Vagina (tissue), 2 donors: ENCODE measurements around the gene PAMR1. TPM values are rescaled to one million over a fixed set of nuclear protein-coding genes. Genes with fewer than 3 reads are reported as not detected.

Experiments
- DNase-seq, 2 donors: peaks; one replicate each; pipeline ENCODE4 v3.0.0-alpha.2; 2017; ENCODE audit errors: extremely low spot score in 2 of 2
- H3K27ac ChIP-seq: fragments of 200-600 bp; sonication (generic); one replicate; pipeline ENCODE4 v1.5.1; 2019
- H3K27me3 ChIP-seq: fragments of 200-600 bp; sonication (generic); one replicate; pipeline ENCODE4 v1.5.1; 2019
- H3K36me3 ChIP-seq, 2 donors: fragments of 200-600 bp; sonication (generic); one replicate each; pipeline ENCODE4 v1.5.1; 2017 to 2019
- H3K4me1 ChIP-seq: fragments of 200-600 bp; sonication (generic); one replicate; pipeline ENCODE4 v1.5.1; 2019
- H3K4me3 ChIP-seq, 2 donors: fragments of 200-600 bp; sonication (generic); 1 replicate in 1 of 2; 2 replicates in 1 of 2; pipeline ENCODE4 v1.5.1; 2016 to 2019
- H3K9me3 ChIP-seq: fragments of 200-600 bp; sonication (generic); one replicate; pipeline ENCODE4 v1.5.1; 2019
- CTCF ChIP-seq, 3 experiments: fragments of 450-650 bp in 2 of 3; fragments of 200-600 bp in 1 of 3; sonication (generic) in 1 of 3; IDR thresholded peaks; one replicate each; pipeline ENCODE4 v1.5.1; 2017 to 2019; ENCODE audit warnings: antibody characterized with exemption in 3 of 3, mild to moderate bottlenecking in 2 of 3, moderate library complexity in 2 of 3
- POLR2A ChIP-seq, 2 donors: fragments of 450-650 bp; IDR thresholded peaks; one replicate each; pipeline ENCODE4 v1.6.1; 2017; ENCODE audit warnings: antibody characterized with exemption in 2 of 2, mild to moderate bottlenecking in 2 of 2, moderate library complexity in 2 of 2
- POLR2AphosphoS5 ChIP-seq, 2 donors: sonication (generic); formaldehyde crosslinking; IDR thresholded peaks; one replicate each; pipeline ENCODE4 v1.9.0; 2017; ENCODE audit warnings: antibody characterized with exemption in 2 of 2, mild to moderate bottlenecking in 2 of 2, low read depth in 1 of 2; ENCODE audit not compliant: insufficient read depth in 1 of 2
- intact Hi-C: fragments of 100-400 bp; cut with DNase I; formaldehyde crosslinking; loops from one replicate; pipeline ENCODE4 v1.15.1; 2023
- total RNA-seq: library from RNA; depleted of rRNA; stranded (reverse); fragments of >200 nt; gene quantifications from one replicate; pipeline ENCODE4 v1.2.3, GENCODE V29; 2016

The PAMR1 gene
- total RNA-seq, 1 donor from 2014 or later = 46.7 TPM

GRCh38 chr11:35564245-35564595, 38.8 kb upstream of the PAMR1 start:
- TF ChIP-seq POLR2A (IDR thresholded peaks at IDR 0.05) = no peak
- no peak for TF ChIP-seq POLR2AphosphoS5 (IDR thresholded peaks at IDR 0.05; ENCODE audit: insufficient read depth in 1 of 2, low read depth in 1 of 2)
- TF ChIP-seq CTCF (IDR thresholded peaks at IDR 0.05) = no peak
- no peaks in the 10 kb centered on the region for H3K9me3 ChIP-seq
- no peak overlapping the region for H3K4me3 ChIP-seq
- H3K36me3 ChIP-seq = no peaks in the 10 kb centered on the region
- peak overlapping the region; percentile 12 for H3K27ac ChIP-seq
- intact Hi-C loops = no loop called here
- no peaks in the 10 kb centered on the region for H3K27me3 ChIP-seq
- no peak for DNase-seq
- peaks cover 31% of the 10 kb centered on the region for H3K4me1 ChIP-seq

- H3K9me3 ChIP-seq = no peaks in the 10 kb centered on the region
- H3K4me1 ChIP-seq = peaks cover 36% of the 10 kb centered on the region
- no peak for TF ChIP-seq CTCF (IDR thresholded peaks at IDR 0.05)
- no peak for TF ChIP-seq POLR2A (IDR thresholded peaks at IDR 0.05)
- TF ChIP-seq POLR2AphosphoS5 (IDR thresholded peaks at IDR 0.05; ENCODE audit: insufficient read depth in 1 of 2, low read depth in 1 of 2) = no peak
- no peaks in the 10 kb centered on the region for H3K36me3 ChIP-seq
- intact Hi-C loops = no loop called here
- peak overlapping the region; percentile 12 for H3K27ac ChIP-seq
- no peak overlapping the region for H3K4me3 ChIP-seq
- H3K27me3 ChIP-seq = no peaks in the 10 kb centered on the region
- no peak for DNase-seq
Measured at GRCh38 chr11:35563484-35564244, 38.2 kb upstream of the PAMR1 start.

DNA sequence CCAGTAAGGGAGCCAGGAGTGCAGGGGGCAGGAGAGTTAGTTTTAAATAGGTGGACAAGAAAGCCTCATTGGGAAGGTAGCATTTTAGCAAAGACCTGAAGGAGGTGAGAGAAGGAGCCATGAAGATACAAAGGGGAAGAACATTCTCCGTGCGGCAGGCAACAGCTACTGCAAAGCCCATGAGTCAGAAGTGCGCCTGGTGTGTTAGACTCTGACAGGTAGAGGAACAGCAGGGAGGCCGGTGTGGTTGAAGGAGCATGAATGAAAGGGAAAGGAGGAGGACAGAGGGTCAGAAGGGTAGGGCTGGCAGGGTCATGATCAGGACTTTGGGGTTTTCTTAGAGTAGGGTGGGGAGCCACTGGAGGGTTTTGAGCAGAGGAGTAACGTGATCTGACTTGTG, 34.5 kb upstream of the PAMR1 start:
- no peak for DNase-seq
- H3K27me3 ChIP-seq = no peaks in the 10 kb centered on the region
- H3K9me3 ChIP-seq = no peaks in the 10 kb centered on the region
- no peak overlapping the region for H3K27ac ChIP-seq
- intact Hi-C loops = no loop called here
- TF ChIP-seq CTCF (IDR thresholded peaks at IDR 0.05) = no peak
- no peak for TF ChIP-seq POLR2A (IDR thresholded peaks at IDR 0.05)
- no peak for TF ChIP-seq POLR2AphosphoS5 (IDR thresholded peaks at IDR 0.05; ENCODE audit: insufficient read depth in 1 of 2, low read depth in 1 of 2)
- H3K4me3 ChIP-seq = no peak overlapping the region
- H3K4me1 ChIP-seq = peaks cover 30% of the 10 kb centered on the region
- H3K36me3 ChIP-seq = no peaks in the 10 kb centered on the region

DNA sequence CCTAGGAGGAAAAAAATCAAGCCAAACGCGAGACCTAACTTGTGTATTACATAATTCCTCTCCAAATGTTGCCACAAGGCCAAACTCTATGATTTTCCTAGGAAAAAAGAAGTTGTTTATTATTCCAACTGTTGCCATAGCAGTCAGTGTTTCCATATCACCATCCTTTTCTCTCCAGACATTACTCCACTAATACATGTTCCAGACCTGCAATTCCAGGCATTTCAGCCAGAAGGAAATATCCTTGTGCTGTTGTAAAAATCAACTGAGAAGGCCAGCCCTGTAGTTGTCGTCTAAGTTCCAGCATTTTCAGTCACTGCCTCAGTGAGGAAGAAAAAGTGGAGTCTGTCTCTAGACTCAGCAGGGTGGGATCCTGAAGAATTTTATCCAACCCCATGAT, 33.1 kb upstream of the PAMR1 start:
- intact Hi-C loops = no loop called here
- H3K4me3 ChIP-seq = no peak overlapping the region
- no peaks in the 10 kb centered on the region for H3K36me3 ChIP-seq
- no peak overlapping the region for H3K27ac ChIP-seq
- DNase-seq = no peak
- H3K4me1 ChIP-seq = peaks cover 28% of the 10 kb centered on the region
- no peaks in the 10 kb centered on the region for H3K9me3 ChIP-seq
- TF ChIP-seq CTCF (IDR thresholded peaks at IDR 0.05) (no peak), POLR2AphosphoS5 (IDR thresholded peaks at IDR 0.05; ENCODE audit: insufficient read depth in 1 of 2, low read depth in 1 of 2) (peak in 1 of 2 donors; percentile 14), POLR2A (IDR thresholded peaks at IDR 0.05) (no peak)
- H3K27me3 ChIP-seq = no peaks in the 10 kb centered on the region

GRCh38 chr11:35555488-35555887, 30.1 kb upstream of the PAMR1 start:
- no peaks in the 10 kb centered on the region for H3K27me3 ChIP-seq

More at GRCh38 chr11:35555488-35555887, 30.1 kb upstream of the PAMR1 start:
- Histone ChIP-seq H3K27ac (no peak overlapping the region), H3K4me3 (no peak overlapping the region), H3K36me3 (no peaks in the 10 kb centered on the region), H3K9me3 (no peaks in the 10 kb centered on the region), H3K4me1 (peaks cover 20% of the 10 kb centered on the region)
- TF ChIP-seq POLR2A (IDR thresholded peaks at IDR 0.05) = no peak
- TF ChIP-seq CTCF (IDR thresholded peaks at IDR 0.05) = no peak
- TF ChIP-seq POLR2AphosphoS5 (IDR thresholded peaks at IDR 0.05; ENCODE audit: insufficient read depth in 1 of 2, low read depth in 1 of 2) = no peak
- DNase-seq = no peak
- intact Hi-C loops = no loop called here
